AG09319 (cell line): ENCODE results near the gene RCL1.

Experiments
- DNase-seq: peaks from one replicate; pipeline ENCODE4 v3.0.0-alpha.2; 2010; ENCODE audit warnings: low read depth; ENCODE audit errors: extremely low read depth
- CTCF ChIP-seq: IDR thresholded peaks from 2 replicates; pipeline ENCODE4 v1.5.1; 2011; ENCODE audit warnings: low read depth, mild to moderate bottlenecking, inconsistent platforms, low read length, moderate library complexity

RCL1 gene

GRCh38 chr9:4904322-4905134 lies 111.8 kb downstream of the RCL1 start:
- DNase-seq, result peak; percentile 34
- TF ChIP-seq CTCF, result no peak

GRCh38 chr9:4905135-4905490 lies 112.4 kb downstream of the RCL1 start:
- TF ChIP-seq CTCF, result no peak
- DNase-seq, result no peak
